Measurements from ENCODE around the gene VMP1. TPM values are rescaled to one million over a fixed set of nuclear protein-coding genes. Genes with fewer than 3 reads are reported as not detected.

Gene VMP1
- total and polyA plus RNA-seq, 2 of the 13 experiments (the other 11 are each of a cell fraction or from before 2014, with no cell fraction given), result 186 to 271 TPM

- TF ChIP-seq U2AF1 (optimal IDR thresholded peaks at IDR 0.05; ENCODE audit: low read depth, low read length) (peak; percentile 45), ZBTB20 (CRISPR knock-in tag; IDR thresholded peaks at IDR 0.05; ENCODE audit: borderline replicate concordance, low read depth) (no peak), SP5 (CRISPR knock-in tag; IDR thresholded peaks at IDR 0.05; ENCODE audit: borderline replicate concordance, low read depth) (no peak), ATF6 (CRISPR knock-in tag; conservative IDR thresholded peaks at IDR 0.05) (no peak), ZSCAN20 (CRISPR knock-in tag; IDR thresholded peaks at IDR 0.05; ENCODE audit: borderline replicate concordance) (no peak), ZNF3 (CRISPR knock-in tag; IDR thresholded peaks at IDR 0.05) (no peak), SRY (CRISPR knock-in tag; IDR thresholded peaks at IDR 0.05) (no peak), ZNF225 (CRISPR knock-in tag; IDR thresholded peaks at IDR 0.05) (no peak), FOXK1 (CRISPR knock-in tag; IDR thresholded peaks at IDR 0.05; ENCODE audit: borderline replicate concordance, low read depth) (no peak), DMTF1 (CRISPR knock-in tag; IDR thresholded peaks at IDR 0.05) (no peak), REXO4 (CRISPR knock-in tag; IDR thresholded peaks at IDR 0.05; ENCODE audit: borderline replicate concordance) (no peak), NKX3-1 (CRISPR knock-in tag; IDR thresholded peaks at IDR 0.05) (no peak), MTF2 (CRISPR knock-in tag; IDR thresholded peaks at IDR 0.05; ENCODE audit: borderline replicate concordance) (no peak), ZFP36L1 (CRISPR knock-in tag; IDR thresholded peaks at IDR 0.05) (no peak), ETS1 (CRISPR knock-in tag; IDR thresholded peaks at IDR 0.05) (peak; percentile 70; the same call in 1 of the 2 replicates), CENPBD1 (CRISPR knock-in tag; IDR thresholded peaks at IDR 0.05; ENCODE audit: borderline replicate concordance, low read depth) (no peak), MEF2D (CRISPR knock-in tag; IDR thresholded peaks at IDR 0.05) (no peak), ZNF256 (CRISPR knock-in tag; conservative IDR thresholded peaks at IDR 0.05) (no peak), ZNF841 (CRISPR knock-in tag; IDR thresholded peaks at IDR 0.05; ENCODE audit: borderline replicate concordance) (no peak), ZBTB7B (CRISPR knock-in tag; IDR thresholded peaks at IDR 0.05) (no peak), ZNF317 (CRISPR knock-in tag; IDR thresholded peaks at IDR 0.05) (no peak), YEATS2 (CRISPR knock-in tag; IDR thresholded peaks at IDR 0.05; ENCODE audit: borderline replicate concordance) (no peak), ZBTB7A (CRISPR knock-in tag; IDR thresholded peaks at IDR 0.05) (no peak), E2F1 (CRISPR knock-in tag; IDR thresholded peaks at IDR 0.05) (no peak), SRSF1 (optimal IDR thresholded peaks at IDR 0.05; ENCODE audit: low read depth, low read length) (no peak)
Measured at GRCh38 chr17:59844884-59845594, 137.6 kb downstream of the VMP1 start (continued).
